ENCODE measurements around the gene PTRH2. TPM values are rescaled to one million over a fixed set of nuclear protein-coding genes. Genes with fewer than 3 reads are reported as not detected.

The PTRH2 gene
- total RNA-seq, 1 experiment from 2014 or later: 32.6 TPM

DNA sequence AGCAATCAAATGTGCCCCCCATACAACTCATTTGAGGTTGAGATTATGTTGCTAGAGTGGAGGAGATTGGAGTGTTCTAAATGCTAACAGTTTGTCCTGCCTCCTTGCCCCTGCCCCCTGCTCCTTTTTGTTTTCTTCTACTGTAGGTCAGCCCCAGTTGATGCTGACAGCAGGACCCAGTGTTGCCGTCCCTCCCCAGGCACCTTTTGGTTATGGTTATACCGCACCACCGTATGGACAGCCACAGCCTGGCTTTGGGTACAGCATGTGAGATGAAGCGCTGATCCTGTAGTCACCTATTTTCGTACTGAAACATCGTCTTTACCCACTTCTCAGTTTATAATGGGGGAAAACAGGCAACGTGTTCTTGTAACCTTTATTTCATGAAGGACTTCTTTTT, 13.6 kb downstream of the PTRH2 start:
- no peak for ATAC-seq
- CTCF ChIA-PET: no interaction called here

DNA sequence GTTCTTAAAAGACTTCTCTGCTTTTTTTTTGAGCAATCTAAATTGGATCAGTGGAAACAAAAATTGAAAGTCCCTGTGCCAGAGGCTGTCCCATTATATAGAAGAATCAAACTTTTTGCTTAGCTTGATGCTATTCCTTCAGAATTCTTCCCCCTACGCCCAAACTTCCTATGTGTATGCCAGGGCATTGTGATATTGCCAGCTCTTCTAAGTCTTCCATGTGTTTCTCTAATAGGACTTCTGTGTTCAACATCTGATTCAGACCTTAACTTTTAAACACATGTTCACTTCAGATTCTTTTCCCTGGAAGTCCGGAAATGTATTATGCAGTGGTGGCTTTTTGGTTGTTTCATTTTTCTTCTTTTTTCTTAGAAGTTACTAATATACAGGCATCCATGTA, 18.7 kb downstream of the PTRH2 start:
- ChIA-PET POLR2A (no interaction called here), CTCF (no interaction called here)
- ATAC-seq: no peak
- no peak overlapping the region for H3K27ac Mint-ChIP-seq
- no peak for TF ChIP-seq NR2C2 (CRISPR knock-in tag; IDR thresholded peaks at IDR 0.05)
- TF ChIP-seq ZNF138 (CRISPR knock-in tag; conservative IDR thresholded peaks at IDR 0.05): no peak
- TF ChIP-seq ZNF423 (CRISPR knock-in tag; IDR thresholded peaks at IDR 0.05): no peak
- no peak for TF ChIP-seq HMGXB4 (CRISPR knock-in tag; IDR thresholded peaks at IDR 0.05)
- TF ChIP-seq PRDM15 (CRISPR knock-in tag; IDR thresholded peaks at IDR 0.05): no peak
- no peak for TF ChIP-seq AR (CRISPR knock-in tag; IDR thresholded peaks at IDR 0.05)
- no peak for TF ChIP-seq CDX4 (CRISPR knock-in tag; IDR thresholded peaks at IDR 0.05; ENCODE audit: borderline replicate concordance)
- no peak for TF ChIP-seq HMGA2 (CRISPR knock-in tag; IDR thresholded peaks at IDR 0.05)
- TF ChIP-seq GTF2I (CRISPR knock-in tag; conservative IDR thresholded peaks at IDR 0.05): no peak
- no peak for TF ChIP-seq MYBL2 (CRISPR knock-in tag; IDR thresholded peaks at IDR 0.05)
- TF ChIP-seq, protein P1, sequence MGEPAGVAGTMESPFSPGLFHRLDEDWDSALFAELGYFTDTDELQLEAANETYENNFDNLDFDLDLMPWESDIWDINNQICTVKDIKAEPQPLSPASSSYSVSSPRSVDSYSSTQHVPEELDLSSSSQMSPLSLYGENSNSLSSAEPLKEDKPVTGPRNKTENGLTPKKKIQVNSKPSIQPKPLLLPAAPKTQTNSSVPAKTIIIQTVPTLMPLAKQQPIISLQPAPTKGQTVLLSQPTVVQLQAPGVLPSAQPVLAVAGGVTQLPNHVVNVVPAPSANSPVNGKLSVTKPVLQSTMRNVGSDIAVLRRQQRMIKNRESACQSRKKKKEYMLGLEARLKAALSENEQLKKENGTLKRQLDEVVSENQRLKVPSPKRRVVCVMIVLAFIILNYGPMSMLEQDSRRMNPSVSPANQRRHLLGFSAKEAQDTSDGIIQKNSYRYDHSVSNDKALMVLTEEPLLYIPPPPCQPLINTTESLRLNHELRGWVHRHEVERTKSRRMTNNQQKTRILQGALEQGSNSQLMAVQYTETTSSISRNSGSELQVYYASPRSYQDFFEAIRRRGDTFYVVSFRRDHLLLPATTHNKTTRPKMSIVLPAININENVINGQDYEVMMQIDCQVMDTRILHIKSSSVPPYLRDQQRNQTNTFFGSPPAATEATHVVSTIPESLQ (CRISPR knock-in tag; IDR thresholded peaks at IDR 0.05): no peak
- TF ChIP-seq PRRX2 (CRISPR knock-in tag; IDR thresholded peaks at IDR 0.05): no peak
- TF ChIP-seq NR1H2 (CRISPR knock-in tag; IDR thresholded peaks at IDR 0.05): no peak
- no peak for TF ChIP-seq SMAD4 (CRISPR knock-in tag; IDR thresholded peaks at IDR 0.05)
- no peak for TF ChIP-seq JAZF1 (CRISPR knock-in tag; IDR thresholded peaks at IDR 0.05)
- no peaks in the 10 kb centered on the region for H3K27me3 Mint-ChIP-seq (ENCODE audit: low read depth)
- H3K4me3 Mint-ChIP-seq: no peak overlapping the region
- no peaks in the 10 kb centered on the region for H3K4me1 Mint-ChIP-seq
- H3K9me3 Mint-ChIP-seq: no peaks in the 10 kb centered on the region
- peaks cover 63% of the 10 kb centered on the region for H3K36me3 Mint-ChIP-seq
- no peak for DNase-seq (ENCODE audit: low spot score)

More for the DNA sequence above, 13.6 kb downstream of the PTRH2 start:
- POLR2A ChIA-PET: no interaction called here
- H3K4me3 Mint-ChIP-seq: no peak overlapping the region
- no peak overlapping the region; the same call in 1 of the 2 replicates for H3K27ac Mint-ChIP-seq
- peaks cover 57% of the 10 kb centered on the region for H3K36me3 Mint-ChIP-seq
- no peaks in the 10 kb centered on the region for H3K27me3 Mint-ChIP-seq (ENCODE audit: low read depth)
- no peak for DNase-seq (ENCODE audit: low spot score)
- no peaks in the 10 kb centered on the region for H3K4me1 Mint-ChIP-seq
- no peak for TF ChIP-seq FOXK1 (CRISPR knock-in tag; IDR thresholded peaks at IDR 0.05)
- no peaks in the 10 kb centered on the region for H3K9me3 Mint-ChIP-seq

All from WTC11 (cell line).